Measurements from ENCODE around the gene STK32C.
"Not testable (repeated sequence)": the region's sequence is repeated elsewhere in the genome, so short reads cannot be mapped to it uniquely, and the experiment has no call there.

The STK32C gene

DNA sequence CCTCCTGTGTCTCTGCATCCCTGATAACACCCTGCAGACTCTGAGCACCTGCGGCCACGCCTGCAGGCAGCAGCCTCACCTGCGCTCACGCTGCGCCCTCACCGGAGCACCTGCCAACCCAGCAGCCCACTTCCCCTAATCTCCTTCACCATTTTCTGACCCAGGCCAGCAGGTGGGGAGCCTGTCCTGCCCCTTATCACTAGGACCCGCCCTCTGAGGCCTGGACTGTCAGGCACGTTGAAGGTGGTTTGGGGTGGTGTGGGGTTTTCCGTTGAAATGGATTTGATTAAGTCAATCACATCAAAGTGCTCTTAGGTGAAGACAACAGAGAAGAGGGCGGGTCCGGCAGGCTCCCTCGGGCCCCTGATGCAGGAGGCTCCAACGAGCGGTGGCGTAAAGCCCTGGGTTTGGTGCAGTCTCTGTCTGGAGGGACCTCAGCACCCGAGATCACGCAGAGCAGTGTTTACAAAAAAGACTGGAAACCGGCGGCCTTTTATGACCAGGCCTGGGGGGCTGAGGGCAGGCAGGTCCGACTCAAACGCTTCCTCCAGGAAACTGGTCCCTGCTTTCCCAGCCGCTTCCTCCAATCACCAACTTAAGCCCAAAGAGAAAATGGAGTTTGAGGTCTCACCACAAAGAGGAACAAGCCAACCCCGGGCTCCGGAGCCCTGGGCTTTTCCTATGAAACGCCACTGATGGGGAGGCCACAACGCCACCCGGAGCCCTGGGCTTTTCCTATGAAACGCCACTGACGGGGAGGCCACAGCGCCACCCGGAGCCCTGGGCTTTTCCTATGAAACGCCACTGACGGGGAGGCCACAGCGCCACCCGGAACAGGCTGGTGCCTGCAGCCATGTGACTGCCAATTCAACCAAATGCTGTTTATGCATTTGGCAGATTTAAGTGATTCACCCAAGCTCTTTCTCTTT is 75.5 kb downstream of the STK32C start:
- DNase-seq (ENCODE audit: low read depth, low spot score), result no peak

DNA sequence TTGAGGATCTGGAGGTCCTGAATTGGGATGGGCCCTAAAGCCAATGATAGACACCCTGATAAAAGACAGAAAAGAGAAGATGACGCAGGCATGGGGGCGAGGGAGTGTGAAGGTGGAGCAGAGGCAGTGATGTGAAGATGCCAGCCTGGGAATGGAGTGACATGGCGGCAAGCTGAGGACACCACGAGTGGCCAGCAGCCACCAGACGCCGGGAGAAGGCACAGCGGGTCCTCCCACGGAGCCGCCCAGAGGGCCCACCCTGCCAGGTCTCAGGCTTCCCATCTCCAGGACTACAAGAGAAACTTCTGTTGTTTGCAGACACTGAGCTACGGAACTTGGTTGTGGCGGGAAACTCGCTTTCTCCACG is 76.1 kb downstream of the STK32C start:
- DNase-seq (ENCODE audit: low read depth, low spot score), result no peak

DNA sequence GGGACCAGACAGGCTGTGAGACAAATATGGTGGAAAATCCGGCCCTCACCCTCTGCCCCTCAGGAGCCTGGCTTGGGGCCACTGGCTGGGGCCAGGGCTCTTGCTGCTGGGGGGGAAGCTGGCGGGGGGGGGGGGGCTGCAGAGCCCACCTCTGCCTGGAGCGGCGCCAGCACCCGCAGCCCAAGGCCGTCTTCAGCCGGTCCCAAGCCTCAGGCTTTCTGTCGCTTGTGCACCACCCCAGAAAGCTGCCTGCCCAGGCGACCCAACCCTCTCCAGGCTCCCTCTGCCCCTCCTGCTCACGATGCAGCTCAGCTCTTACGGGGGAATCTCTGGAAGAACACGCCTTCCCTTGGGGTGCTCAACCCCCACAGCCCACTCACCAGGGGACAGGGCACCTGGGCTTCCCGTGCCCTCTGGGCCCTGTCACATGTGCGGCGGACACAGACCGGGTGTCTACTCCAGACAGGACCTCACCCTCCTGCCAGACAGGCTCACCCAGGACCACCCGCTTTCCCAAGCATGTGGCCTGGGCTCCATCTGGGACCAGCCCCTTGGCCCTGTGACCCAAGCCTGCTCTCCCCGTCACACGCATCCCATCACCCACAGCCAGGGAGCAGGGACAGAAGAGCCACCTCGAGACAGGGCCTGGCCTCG is 77.1 kb downstream of the STK32C start:
- DNase-seq (ENCODE audit: low read depth, low spot score), result no peak

DNA sequence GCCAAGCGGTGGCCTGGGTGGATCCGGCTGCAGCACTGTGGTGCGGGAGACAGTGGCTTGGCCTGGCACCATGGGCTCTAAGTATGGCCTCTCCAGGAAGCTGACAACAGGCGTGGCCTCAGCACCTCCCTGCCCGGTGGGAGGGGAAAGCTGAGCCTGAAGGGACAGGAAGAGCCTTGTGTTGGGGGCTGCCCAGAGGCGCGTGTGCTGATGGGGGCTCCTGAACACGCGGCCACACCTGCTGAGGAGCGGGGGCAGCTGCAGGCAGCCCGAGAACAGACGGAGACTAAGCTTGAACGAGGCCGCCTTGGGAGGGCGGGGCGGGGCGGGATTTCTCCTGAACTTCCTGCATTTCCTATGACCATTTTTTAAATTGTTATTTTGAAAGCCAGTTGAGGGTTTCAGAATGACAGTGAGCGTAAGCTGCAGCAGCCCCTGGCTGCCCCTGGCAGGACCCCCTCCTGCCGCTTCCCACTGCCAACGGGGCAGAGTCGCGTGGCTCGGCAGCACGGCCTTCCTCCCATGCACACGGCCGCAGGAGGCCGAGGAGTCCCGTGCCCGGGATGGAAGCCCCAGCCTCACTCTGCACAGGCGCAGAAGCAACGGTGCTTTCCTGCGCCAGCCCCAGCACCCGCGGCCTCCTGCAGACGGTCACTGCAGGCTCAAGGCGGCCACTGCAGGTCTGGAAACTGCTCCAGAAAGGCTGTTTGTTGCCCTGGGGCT is 77.8 kb downstream of the STK32C start:
- DNase-seq (ENCODE audit: low read depth, low spot score), result peak; percentile 13

DNA sequence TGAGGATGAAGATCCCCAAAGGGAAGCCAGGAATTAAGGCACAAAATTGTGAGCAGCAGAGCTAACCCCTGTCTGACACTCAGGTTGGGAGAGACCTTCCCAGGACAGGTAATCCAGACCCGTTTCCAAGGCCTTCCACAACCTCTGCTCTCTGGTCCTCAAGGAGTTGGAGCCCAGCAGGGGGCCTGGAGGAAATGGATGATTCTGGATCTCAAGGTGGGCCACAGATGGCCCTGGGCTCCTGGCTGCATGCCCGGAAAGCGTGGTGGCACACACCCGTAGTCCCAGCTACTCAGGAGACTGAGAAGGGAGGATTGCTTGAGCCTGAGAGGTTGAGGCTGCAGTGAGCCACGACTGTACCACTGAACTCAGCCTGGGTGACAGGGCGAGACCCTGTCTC is 78.7 kb downstream of the STK32C start:
- no peak for DNase-seq (ENCODE audit: low read depth, low spot score)

DNA sequence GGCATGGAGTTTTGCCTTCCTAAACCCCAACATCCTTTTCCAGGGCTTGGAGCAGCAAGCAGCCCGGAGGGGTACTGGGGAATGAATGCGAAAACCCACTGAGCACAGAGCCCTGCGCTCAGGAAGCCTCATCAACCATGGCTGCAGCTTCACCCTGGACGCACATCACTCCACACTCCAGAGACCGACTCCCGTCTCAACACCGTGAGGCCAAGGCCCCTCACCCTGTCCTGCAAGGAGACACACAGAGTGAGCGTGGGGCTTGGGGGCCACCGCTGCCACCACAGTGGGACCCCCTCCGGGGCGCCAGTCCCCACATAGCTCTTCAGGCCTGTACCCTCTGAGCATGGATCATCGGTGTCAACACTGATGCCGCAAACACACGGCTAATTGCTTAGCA is 79.1 kb downstream of the STK32C start:
- no peak for DNase-seq (ENCODE audit: low read depth, low spot score)

DNA sequence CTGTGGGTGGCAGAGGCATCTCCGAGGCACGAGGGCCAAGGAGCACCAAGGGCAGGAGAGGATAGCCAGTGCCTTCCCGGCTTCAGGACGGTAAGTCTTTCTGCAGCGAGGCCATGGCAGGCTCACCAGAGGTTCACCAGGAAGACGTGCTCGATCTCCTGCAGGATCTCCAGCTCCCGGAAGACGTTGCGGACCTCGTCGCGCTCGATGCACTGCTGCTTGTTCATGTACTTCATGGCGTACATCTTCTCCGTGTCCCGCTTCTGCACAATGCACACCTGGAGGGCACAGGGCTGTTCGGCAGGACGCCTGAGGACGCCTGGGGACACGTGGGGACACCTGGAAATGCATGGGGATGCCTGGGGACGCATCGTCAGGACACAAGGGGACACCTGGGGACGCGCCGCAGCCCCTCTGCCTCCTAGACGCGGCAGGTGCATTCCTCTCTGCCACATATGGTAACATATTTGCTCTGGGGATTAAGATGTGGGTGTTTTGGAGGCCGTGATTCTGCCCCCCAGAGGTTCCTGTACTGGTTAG is 79.8 kb downstream of the STK32C start:
- DNase-seq (ENCODE audit: low read depth, low spot score), result no peak

DNA sequence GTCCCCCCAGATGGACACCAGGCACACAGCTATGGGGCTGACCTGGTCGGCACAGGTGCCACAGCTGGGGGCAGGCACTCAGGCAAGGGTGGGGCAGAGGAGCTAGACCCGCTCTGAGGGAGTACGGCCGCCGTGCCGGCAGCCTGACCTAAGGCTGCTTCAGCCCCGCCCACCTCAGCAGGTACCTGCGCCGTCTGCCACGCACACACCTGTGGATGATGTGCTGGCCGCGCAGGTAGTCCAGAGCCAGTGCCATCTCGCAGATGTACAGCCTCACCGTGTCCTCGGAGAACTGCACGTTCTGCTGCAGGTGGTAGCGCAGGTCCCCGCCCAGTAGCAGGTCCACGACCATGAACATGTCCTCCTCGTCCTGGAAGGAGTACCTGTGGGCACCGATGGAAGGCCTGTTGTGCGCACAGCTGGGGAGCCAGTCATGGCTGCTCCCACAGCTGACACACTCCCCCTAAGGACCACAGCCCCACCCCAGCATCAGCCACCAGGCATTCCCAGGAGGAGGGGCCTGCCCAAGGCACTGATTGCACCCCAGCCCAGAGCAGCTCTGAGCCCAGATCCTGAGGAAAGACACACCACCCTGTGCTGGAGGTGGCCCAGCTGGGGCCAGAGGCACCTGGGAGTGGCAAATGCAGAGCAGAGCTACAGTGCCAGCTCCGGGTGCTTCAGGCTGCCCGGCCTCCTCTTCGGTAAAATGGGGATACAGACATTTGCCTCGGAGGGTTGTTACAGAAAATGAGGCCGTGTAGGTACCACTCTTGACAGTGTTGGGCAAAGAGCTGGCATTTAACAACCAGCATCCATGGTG is 81.0 kb downstream of the STK32C start:
- no peak for DNase-seq (ENCODE audit: low read depth, low spot score)

DNA sequence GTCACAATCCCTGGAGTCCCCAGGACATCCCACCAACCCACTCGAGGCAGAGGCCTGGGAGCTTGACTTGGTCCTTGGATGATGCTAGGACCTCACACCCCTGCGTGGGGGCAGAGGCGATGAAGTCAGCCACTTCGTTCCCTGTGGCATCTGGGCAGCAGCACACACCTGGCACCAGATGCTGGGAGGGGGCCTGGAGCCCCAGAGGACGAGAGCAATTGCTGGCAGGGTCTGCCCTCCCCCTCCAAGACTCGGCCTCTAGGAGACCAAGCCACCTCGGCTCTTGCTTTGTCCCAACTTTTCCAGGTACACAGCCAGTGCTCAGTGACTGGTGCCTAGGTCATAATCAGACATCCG is 81.9 kb downstream of the STK32C start:
- DNase-seq (ENCODE audit: low read depth, low spot score), result no peak

DNA sequence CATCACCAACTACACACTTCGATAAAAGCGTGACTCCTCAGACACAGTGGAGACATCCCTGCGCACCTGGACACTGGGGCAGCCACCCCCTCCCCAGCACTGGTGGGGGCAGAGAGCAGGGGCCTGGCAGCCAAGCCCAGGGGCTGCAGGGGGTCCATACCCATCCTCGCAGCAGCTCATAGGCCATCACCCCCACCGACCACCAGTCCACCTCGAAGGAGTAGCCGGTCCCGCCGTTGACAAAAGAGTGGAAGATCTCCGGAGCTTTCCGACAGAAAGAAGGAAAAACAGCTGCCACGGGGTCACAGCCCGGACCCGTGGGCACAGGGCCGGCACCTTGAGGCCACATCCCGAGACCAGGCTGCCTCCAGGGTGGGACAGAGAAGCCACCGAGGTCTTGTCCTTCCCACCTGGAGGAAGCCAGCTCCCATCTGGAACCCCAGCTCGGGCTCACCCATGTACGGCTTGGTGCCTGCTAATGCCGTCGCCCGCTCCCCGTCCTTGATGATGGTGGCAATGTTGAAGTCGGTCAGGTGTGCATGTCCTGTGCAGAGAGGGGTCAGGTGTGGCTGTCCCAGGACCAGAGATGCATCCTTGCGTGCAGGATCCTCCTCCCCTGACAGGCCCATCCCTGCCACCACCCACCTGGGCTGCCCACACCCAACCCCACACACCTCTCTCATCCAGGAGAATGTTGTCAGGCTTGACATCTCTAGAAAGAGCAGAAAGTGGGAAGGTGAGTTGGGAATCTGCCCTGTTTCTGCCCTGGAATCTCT is 82.5 kb downstream of the STK32C start:
- no peak for DNase-seq (ENCODE audit: low read depth, low spot score)

DNA sequence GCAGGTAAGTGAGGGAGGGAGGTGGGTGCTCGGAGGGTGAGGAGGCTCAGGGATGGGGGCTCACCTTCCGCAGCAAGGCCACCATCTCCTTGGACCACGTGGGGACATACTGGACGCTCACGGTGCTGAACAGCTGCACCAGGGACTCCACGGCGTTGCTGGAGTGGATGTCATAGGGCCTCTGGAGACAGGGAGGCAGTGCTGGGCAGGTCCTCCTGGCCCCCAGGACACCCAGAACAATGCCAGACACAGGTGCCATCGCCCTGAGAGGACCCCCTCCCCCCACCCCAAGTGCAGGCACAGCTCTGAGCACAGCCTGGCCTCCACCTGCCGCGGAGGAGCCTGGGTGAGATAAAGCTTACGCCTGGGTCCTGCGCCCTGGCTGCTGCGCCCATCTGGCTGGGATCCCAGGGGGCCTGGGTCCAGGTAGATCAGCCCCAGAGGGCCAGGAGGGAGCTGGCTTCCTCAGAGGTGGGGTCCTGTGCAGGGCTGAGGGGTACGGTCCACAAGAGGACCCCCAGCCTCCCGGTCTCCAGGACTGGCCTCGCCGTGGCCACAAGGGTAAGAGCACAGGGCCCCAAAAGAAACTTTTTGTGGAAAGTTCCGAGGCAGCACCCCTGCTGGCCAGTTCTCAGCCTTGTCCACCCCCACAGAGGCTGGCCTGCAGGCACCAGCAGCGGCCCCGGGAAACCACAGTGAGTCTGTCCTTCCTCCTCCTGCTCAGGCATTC is 83.2 kb downstream of the STK32C start:
- no peak for DNase-seq (ENCODE audit: low read depth, low spot score)

DNA sequence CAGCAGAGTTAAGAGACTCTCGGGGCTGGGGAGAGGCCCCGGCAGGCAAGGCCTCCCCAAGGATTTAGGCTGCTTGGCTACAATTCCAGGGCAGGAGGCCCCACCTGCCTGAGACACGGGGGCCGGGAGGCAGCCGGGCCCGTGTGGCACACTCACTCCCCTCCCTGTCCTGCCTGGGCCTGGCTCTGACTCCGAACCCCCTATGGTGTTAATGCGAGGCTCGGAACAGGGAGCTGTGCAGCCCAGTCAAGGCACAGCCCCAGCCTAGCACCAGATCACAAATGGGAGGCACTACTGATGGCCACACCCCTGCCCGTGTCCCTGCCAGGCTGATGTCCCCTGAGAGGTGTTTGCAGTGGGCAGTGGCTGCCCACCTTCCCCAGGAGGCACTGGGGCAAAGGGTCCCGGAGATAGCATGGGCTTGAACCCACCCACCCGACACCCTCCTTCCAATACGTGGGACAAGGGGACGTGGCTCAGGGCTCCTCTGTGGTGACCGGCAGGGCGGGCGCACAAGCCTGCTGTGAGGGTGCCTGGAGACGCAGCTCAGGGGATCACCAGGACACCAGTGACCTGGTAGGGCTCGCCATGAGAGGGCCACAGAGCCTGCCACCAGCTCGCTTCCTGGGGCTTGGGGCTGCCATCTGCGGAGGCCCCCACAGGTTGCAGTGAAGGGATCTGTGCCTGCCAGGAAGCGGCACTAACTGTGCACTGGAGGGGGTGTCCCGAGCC is 84.0 kb downstream of the STK32C start:
- DNase-seq (ENCODE audit: low read depth, low spot score), result no peak

DNA sequence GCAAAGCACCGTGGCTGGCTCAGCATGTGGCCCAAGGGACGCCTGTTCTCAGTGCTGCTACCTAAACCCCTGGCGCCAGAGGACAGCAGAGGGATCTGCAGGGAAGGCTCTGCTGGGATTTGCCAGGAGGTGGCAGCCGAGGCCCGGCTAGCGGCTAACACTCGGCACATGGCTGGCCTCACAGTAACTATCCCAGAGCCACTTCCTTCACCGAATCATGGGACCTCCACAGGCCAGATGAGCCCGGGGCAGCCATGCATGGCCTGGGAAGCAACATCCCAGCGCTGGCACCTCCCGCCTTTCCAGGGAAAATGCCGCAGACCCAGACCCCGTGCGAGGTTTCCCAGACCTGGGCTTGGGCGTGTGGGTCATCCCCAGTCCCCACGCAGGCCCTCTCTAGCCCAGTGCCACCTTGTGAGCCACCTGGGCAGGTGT is 84.6 kb downstream of the STK32C start:
- DNase-seq (ENCODE audit: low read depth, low spot score), result peak; percentile 25

DNA sequence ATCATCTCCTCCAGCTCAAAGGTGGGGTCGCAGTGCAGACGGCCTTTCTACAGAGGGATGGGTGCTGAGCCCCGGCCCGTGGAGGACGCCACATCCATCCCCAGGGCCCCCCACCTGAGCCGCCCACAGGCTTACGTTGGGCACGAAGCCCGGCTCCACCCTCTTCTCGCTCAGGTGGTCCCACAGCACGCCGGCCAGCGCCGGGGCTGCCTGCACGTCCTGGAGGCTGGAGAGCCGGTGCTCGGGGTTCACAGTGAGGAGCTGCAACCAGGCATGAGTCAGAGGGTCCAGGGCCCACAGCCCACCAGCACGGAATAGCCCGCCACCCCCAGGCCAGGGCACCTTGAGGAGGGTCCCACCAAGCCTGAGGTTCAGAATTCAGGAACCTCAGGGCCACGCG is 85.0 kb downstream of the STK32C start:
- no peak for DNase-seq (ENCODE audit: low read depth, low spot score)

DNA sequence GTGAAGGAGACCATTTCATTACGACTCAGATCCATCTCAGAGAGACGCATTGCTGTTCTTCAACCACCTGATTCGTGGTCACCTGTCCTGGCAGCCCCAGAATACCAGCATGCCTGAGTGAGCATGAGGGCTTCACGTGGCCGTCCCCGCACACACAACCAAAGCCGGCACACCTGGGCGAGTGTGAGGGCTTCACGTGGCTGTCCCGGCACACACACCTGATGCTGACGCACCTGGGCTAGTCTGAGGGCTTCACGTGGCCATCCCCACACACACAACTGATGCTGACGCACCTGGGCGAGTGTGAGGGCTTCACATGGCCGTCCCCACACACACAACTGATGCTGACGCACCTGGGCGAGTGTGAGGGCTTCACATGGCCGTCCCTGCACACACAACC is 86.8 kb downstream of the STK32C start:
- not testable (repeated sequence) for DNase-seq (ENCODE audit: low read depth, low spot score)

DNA sequence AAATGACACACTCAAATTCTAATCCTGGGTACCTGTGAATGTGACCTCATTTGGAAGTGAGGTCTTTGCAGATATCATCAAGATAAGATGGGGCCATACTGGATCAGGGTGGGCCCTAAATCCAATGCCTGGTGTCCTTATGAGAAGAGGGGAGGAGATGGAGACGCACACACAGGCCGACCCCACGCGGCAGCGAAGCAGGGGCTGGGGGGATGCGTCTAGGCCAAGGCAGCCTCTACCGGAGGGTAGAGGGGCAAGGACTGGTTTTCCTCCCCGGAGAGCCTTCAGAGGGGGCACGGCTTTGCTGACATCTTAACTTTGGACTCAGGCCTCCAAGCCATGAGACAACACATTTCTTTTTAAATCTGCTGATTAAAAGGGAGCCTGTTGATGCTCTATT is 87.7 kb downstream of the STK32C start:
- no peak for DNase-seq (ENCODE audit: low read depth, low spot score)

DNA sequence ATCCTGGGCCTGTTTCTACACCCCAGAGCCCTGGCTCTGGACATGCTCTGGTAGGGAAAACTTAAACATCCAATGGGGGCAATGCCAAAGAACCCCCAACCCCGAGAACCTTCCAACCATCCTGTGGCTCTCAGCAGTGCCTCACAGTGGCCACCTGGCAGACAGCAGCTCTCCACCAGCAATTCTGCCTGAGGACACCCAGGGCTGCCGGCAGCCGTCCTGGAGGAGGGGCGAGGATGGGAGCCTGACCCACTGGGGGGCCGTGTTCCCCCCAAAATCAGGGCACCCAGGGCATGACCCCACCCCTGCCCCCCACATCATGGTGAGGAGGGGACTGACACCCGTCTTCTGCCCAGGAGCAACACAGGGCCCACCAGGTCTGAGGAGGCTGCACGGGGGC is 88.3 kb downstream of the STK32C start:
- no peak for DNase-seq (ENCODE audit: low read depth, low spot score)

DNA sequence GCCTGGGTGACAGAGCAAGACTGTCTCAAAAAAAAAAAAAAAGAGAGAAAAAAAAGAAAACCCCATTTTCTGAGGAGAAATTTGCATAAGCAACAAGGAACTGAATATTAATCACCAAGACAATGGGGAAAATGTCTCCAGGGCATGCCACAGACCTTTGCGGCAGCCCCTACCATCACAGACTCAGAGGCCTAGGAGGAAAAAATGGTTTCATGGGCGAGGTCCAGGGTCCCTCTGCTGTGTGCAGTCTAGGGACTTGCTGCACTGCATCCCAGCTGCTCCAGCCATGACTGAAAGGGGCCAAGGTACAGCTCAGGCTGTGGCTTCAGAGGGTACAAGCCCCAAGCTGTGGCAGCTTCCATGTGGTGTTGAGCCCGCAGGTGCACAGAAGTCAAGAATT is 91.3 kb downstream of the STK32C start:
- DNase-seq (ENCODE audit: low read depth, low spot score), result not testable (repeated sequence)

DNA sequence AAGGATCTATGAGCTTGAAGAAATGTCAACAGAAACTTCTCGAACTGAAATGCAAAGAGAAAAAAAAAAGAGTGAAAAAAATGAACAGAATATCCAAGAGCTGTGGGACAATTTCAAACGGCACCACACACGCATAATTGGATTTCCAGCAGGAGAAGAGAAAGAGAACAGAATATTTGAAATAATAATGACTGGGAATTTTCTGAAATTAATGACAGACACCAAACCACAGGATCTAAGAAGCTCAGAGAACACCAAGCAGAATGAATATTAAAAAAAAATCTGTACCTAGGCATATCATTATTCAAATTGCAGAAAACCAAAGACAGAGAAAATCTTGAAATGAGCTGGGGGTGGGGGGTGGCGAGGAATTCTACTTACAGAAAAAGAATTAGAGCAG is 93.8 kb downstream of the STK32C start:
- no peak for DNase-seq (ENCODE audit: low read depth, low spot score)

Data from activated naive CD8-positive, alpha-beta T cell treated with anti-CD3 and anti-CD28 coated beads, Interleukin-2, amount 50 U/mL, for 16 hours (primary cell).